Prostate gland (tissue), 2 donors: Measurements from ENCODE around the gene IKZF1.

Experiments
- CTCF ChIP-seq, 4 experiments: fragments of 200-600 bp in 2 of 4; fragments of 450-650 bp in 2 of 4; sonication (generic) in 2 of 4; IDR thresholded peaks; 1 replicate in 3 of 4; 2 replicates in 1 of 4; pipeline ENCODE4 v1.5.1; 2016 to 2019; ENCODE audit warnings: antibody characterized with exemption in 4 of 4, mild to moderate bottlenecking in 2 of 4, moderate library complexity in 2 of 4
- POLR2A ChIP-seq: fragments of 450-650 bp; IDR thresholded peaks from one replicate; pipeline ENCODE4 v1.6.1; 2016; ENCODE audit warnings: antibody characterized with exemption, mild to moderate bottlenecking
- POLR2AphosphoS5 ChIP-seq: sonication (generic); formaldehyde crosslinking; IDR thresholded peaks from one replicate; pipeline ENCODE4 v1.6.1; 2017; ENCODE audit warnings: antibody characterized with exemption

- no peak for TF ChIP-seq CTCF (IDR thresholded peaks at IDR 0.05)
- no peak for TF ChIP-seq POLR2A
- no peak for TF ChIP-seq POLR2AphosphoS5
Observed at GRCh38 chr7:50329775-50330174, 25.3 kb downstream of the IKZF1 start.
